ENCODE measurements around the gene TNFRSF18.
"Not testable (repeated sequence)": the region's sequence is repeated elsewhere in the genome, so short reads cannot be mapped to it uniquely, and the experiment has no call there.

TNFRSF18 gene, protein sequence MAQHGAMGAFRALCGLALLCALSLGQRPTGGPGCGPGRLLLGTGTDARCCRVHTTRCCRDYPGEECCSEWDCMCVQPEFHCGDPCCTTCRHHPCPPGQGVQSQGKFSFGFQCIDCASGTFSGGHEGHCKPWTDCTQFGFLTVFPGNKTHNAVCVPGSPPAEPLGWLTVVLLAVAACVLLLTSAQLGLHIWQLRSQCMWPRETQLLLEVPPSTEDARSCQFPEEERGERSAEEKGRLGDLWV

DNA sequence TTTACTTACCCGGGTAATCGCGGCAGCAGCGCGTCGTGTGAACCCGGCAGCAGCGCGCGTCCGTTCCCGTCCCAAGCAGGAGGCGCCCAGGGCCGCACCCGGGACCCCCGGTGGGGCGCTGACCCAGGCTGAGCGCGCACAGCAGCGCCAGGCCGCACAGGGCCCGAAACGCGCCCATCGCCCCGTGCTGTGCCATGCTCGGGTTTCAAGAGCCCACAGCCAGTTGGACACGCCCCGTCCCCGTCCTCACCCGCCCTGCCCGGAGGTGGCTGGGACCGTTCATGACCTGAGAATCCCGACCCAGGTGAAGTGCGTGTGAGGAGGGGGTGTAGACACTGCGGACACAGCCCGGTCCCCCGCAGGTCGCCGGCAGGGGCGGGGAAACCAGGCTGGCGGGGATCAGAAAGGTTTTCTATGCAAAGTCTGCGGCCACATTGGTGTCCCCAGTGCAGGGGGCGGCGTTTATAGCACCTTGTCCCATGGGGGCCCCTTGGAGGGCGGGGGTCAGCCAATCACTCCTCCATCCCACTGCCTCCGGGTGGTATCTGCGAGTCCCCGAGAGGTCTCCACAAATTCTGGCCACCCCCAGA, at the start of gene TNFRSF18:
TSS of gene TNFRSF18 (minus strand) at position 217 of the 590 bp plus-strand sequence. CDS start at position 196, 21 bp downstream.
- peak; percentile 92 for DNase-seq

DNA sequence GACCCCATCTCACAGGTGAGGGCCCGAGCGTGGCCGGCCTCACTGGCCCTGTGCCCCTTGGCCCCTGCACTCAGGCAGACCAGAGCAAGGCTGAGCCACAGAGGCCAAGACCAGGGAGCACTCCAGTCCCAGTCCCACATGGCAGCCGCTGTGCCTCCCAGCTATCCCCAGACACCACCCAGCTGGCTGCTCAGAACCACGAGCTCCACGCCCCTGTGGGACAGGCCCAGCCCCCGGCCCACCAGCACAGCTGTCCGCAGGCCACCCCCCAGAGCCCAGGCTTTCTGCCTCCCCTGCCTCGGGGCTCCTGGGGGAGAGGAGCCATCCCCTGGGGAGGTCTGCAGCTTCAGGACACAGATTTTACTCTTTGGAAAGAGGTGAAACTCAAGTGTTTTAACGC, 49.2 kb upstream of the TNFRSF18 start:
- no peak for DNase-seq

DNA sequence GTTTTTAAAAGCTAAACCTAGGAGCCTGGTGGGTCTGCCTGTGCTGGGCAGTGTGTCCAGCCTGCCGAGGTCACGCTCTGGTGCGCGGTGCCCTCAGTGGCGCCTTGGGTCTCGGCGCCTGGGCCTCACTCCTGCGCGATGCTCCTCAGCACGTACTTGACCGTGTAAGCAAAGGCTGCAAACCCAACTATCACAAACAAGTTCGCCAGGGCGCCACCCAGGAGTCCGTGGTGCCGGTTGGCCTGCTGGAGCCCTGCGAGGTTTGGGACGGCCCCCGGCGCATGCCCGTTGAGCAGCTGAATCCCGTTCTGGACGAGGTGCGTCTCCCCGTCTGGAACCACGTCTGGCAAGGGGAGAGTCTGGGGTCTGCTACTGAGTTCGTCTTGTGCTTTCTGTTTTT, 48.7 kb upstream of the TNFRSF18 start:
- no peak for DNase-seq

DNA sequence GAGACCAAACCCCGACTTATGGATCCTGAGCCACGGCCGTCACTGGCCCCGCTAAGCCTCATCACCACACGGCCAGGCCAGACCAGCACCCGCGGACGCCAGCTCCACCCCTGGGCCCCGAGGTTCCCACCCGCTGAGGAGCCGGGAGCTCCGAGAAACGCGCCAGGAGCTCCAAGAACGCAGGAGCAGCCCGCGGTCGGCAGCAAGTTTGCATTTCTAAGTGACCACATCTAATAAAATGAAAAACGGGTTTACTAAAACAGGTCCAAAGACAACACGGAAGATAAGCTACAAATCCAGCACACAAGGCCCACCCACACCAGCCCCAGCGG, 48.2 kb upstream of the TNFRSF18 start:
- DNase-seq: no peak

DNA sequence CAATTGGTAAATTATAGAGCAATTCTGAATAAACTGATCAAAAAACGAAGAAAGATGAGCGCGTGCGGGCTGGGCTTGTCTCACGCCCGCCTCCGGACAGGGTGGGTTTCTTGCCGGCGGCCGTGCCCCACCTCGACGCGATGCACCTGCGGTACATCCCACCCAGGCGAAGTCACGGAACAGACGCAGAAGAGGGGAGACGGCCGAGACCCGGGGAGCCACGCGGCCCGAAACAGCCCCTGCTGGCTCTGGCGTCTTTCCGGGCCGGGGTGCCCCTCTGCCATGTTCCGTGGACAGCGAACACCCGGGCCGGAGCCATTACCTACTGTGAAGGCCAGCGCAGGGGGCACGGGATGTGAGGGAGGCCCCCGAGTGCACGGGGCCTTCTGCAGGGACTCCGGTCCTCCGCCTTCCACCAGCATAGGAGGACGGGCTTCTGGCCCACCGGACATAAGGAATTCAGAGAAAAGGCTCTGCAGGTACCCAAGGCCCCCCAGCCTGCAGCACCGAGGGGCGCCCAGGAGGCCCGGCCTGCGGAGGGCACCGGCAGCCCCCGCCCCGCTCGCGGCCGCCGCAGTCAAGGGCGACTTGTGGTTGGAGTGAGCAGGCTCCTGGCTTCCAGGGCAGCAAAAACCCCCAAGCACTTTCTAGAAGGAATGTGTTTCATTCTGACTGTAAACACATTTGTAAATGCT, 47.7 kb upstream of the TNFRSF18 start:
- no peak for DNase-seq

DNA sequence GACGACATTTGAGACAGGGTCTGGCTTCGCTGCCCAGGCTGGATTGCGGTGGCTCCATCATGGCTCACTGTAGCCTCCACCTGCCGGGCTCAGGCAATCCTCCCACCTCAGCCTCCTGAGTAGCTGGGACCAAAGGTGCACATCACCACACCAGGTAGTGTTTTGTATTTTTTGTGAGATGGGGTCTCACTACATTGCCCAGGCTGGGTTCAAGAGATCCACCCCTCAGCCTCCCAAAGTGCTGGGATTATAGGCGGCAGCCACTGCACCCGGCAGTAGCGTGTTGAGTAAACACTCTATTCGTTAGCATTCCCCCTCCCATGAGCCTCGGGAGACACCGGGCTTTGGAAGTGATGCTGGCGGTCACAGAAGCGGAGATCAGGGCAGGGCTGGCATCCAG, 46.9 kb upstream of the TNFRSF18 start:
- no peak for DNase-seq

DNA sequence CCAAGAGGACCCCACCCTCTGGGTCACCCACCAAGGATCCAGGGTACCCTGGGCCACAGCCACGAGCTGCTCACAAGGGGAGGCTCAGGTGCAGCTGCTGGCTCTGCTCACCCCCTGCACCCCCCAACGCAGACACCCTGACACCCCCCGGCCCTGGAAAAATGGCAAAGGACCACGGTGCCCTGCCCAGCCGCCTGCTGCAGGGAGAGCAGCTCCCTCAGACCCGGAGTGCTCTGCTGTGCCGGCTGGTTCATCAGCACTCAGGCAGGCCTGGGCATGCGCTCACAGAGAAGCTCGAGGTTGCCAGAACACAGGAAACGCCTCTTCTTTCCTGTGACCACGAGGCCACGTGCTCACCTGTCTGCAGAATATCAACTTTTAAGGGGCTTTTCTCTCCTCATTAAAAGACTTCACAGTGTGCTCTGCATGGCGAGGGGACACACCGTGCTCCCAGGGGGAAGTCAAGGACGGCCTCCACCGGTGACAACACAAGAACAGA, 44.4 kb upstream of the TNFRSF18 start:
- no peak for DNase-seq

DNA sequence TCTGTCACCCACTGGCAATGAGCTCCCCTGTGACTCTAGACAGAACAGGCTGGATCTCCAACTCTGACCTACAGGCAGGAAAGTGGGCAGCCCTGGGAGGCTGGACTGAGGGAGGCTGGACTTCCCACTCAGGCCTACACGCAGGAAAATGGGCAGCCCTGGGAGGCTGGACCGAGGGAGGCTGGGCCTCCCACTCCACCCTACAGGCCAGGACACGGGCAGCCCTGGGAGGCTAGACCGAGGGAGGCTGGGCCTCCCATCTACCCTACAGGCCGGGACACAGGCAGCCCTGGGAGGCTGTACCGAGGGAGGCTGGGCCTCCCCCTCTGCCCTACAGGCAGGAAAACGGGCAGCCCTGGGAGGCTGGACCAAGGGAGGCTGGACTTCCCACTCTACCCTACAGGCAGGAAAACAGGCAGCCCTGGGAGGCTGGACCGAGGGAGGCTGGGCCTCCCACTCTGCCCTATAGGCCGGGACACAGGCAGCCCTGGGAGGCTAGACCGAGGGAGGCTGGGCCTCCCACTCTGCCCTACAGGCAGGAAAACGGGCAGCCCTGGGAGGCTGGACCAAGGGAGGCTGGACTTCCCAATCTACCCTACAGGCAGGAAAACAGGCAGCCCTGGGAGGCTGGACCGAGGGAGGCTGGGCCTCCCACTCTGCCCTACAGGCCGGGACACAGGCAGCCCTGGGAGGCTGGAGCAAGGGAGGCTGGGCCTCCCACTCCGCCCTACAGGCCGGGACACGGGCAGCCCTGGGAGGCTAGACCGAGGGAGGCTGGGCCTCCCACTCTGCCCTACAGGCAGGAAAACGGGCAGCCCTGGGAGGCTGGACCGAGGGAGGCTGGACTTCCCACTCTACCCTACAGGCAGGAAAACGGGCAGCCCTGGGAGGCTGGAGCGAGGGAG, 41.9 kb upstream of the TNFRSF18 start:
- DNase-seq: not testable (repeated sequence)

DNA sequence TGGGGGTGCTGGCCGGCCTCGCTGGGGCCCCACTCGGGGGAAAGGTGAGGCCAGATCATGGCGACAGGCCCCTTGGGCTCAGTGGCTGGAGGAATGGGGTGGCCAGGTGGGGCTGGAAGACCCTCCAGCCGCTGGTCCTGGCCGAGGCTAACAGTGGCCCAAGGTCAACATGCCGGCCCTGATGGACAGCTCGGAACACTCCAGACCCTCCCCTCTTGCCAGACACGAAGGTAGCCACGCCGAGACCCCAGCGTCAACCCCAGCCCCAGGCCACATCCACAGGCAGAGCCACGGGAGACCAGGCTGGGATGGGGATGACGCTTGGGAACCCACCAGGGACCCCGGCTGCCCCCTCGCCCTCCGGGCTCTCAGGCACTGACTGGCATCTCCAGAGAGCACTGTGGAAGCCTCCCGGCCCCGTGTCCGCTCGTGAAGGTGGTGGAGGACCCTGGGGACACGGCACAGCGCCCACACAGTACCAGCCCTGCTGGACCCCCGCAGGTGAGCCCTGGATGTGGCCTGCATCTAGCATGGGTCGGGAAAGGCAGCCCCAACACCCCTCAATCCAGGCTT, 41.0 kb upstream of the TNFRSF18 start:
- DNase-seq: no peak

DNA sequence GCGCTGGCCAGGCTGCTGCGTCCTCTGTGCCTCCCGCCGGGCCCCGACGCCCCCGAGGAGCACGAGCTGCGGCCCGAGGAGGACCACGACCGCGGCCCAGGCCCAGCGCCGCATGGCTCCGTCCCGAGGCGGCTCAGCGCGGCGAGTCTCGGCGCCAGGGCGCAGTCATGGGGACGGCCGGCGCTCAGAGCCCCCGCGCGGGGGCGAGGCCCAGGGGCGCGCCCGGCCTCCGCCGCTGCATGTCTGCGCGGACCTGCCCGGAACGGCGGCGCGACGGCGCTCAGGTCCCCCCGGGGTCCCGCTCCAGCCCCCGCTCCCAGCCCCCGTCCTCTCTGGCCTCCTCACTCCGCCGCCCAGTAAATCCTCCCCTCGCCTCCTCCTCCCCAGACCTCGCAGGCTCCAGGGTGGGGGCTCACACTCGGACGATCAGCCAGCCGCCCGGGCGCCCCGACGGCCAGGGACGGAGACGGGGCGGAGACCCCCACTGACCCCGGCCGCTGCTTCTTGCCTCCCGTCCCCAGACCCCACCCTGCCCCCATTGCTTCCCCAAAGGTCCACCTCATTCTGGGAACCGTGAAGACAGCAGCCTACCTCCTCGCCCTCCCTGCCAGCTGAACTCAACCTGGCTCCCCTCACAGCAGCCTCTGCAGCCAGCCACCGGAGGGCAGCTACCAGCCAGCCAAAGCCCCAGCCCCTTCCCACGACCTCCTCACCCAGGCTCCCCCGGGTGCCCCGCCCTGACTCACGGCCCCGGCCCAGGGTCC, 40.4 kb upstream of the TNFRSF18 start, which contains the start of gene C1QTNF12:
TSS of gene C1QTNF12 (minus strand) at position 146 of the 764 bp plus-strand sequence. CDS start at position 114, 32 bp downstream.
- DNase-seq: no peak

DNA sequence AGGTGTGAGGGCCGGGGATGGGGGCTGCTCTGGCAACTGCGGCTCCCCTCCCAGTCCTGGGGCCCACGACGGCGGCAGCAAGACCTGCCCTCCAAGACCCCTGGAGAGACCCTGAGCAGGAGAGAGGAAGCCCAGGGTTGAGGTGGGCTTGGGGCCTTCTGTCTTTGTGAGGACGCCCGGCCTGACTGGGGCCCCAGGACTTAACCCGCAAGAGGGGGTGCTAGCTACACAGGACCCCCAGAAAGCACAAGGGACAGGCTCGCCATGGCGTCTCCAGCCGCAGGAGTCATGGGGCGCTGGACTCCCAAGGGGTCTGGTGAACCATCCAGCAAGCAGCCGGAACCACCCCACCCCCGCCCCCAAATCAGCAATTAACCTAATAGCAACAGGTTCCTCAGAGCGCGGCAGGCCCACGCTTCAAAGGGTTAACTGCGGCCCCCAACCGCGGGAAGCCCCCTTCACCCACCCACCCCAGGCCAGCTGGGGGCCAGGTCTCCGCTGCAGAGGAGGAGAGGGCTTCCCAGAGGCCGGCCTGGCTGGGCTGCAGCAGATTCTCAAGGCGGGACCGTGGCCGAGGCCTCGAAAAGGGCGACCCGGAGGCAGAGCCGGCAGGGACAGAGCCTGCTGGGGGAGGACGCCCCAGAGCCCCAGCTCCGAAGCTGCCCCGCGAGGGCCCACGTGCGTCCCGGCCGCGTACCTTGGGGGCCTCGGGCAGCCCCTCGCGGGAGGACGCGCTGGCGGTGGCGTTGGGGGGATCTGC, 39.6 kb upstream of the TNFRSF18 start:
- no peak for DNase-seq

DNA sequence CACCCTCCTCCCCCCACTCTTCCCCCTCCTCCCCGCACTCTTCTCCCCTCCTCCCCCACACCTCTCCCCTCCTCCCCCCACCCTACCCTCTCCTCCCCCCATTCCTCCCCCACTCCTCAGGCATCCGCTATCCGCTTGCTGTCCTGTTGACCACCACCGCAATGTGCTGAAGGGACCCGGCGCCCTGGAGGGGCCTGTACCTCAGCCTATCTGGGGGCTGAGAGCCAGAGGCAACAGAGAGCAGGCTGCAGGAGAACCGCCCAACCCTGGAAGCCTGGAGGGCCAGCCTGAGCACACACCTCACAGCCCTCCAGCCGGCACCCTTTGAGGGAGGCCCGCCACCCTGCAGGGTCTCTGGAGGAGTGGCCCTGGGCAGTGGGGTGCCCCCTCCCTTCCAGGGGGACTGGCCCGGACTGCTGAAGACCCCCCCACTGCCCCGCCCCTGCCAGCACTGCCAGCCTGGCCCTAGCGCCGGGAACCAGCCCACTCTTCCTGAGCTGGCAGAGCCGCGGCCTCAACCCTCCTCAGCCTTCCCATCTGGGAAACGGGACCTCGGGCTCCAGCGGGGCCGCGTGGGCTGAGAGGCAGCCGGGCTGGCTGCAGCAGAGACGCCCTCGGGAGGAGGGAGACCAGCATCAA, 38.9 kb upstream of the TNFRSF18 start:
- DNase-seq: no peak

DNA sequence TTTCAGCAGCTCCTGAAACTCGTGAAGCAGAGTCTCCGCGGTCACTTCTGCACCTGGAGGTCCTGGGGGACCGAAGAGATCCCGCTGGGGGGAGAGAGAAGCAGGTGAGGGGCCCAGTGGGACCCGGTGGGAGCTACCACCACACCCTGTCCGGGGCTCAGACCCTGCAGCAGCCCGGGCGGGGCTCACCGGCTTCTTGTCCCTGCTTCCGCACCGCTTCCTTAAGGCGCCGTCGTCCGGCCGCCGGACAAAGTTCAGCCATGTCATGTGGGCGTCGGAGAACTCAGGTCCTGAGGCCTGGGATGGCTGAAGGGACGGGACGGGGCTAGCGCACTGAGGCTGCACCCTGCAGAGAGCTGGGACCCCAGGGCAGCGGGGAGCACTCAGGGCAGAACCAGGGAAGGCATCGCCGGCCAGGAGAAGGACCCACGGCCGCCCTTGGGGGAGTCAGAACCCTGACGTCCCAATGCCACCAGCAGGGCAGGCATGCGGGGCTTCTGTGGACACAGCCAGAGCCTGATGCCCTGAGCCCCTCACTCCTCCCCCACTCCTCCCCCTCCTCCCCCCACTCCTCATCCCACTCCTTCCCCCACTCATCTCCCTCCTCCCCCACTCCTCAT, 37.9 kb upstream of the TNFRSF18 start:
- no peak for DNase-seq

DNA sequence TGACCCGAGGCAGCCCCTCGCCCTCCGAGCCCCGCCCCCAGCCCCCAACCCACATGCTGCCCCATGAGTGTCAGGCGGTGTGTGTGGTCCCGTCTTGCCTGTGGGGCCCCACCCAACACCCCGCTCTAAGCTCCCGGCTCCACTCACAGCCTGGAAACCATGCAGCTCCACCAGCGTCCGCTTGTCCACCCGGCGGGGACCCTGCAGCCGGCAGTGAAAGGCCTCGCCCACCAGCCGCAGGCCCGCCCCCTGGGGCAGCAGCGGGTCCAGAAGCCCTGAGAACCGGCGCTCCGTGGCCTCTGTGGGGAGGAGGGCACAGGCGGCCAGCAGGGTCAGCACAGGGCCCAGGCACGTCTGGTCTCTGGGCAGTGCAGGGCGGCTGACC, 37.4 kb upstream of the TNFRSF18 start:
- no peak for DNase-seq

DNA sequence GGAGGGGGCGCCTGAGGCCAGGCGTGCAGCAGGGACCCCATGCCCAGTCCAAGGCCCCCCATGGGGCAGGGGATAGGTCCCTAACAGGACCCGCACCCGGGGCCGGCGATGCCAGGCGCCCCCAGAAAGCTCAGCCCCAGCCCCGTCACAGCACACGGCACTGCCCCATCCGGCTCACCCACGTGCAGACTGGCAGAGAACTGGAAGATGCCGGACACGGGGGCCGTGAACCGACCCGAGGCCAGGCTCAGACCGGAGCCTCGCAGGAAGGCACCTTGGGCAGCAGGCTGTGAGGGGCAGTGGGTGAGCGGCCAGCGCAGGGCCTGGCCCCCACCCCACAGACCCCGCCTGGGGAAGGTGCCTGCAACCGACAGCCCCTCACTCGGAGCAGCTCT, 36.9 kb upstream of the TNFRSF18 start:
- DNase-seq: no peak

DNA sequence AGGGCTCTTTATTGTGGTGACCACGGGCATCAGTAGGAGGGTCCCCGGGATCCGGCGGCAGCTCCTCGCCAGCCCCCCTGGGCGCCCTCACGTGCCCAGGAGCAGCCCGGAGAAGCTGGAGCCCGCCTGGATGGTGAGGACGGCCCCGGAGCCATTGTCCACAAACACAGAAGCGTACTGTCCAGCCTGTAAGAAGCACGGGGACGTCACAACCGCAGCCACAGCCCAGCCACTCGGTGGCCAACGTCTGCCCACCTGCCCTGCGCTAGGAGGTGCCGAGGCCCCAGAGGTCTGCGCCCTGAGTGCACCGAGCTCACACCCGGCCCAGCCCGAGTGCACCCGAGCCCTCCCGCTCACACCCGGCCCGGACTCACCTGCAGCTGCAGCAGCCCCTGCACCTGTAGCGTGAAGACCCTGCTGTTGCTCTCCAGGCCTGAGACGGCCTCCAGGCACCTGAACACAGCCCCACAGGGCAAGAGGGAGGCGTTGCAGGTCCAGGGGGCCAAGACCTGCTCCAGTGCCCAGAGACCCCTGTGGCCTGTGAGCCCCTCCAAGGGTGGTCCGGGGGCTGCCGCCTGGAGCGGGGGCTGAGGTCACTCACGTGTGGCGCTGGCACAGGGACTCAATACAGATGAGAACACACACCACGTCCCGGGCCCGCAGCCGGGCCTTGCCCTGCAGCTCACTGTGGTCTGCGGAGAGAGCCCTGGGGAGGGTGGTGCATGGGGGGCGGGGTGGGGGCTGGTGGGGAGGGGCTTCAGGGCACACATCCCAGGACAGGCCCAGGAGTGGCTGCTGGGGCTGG, 36.3 kb upstream of the TNFRSF18 start:
- no peak for DNase-seq

DNA sequence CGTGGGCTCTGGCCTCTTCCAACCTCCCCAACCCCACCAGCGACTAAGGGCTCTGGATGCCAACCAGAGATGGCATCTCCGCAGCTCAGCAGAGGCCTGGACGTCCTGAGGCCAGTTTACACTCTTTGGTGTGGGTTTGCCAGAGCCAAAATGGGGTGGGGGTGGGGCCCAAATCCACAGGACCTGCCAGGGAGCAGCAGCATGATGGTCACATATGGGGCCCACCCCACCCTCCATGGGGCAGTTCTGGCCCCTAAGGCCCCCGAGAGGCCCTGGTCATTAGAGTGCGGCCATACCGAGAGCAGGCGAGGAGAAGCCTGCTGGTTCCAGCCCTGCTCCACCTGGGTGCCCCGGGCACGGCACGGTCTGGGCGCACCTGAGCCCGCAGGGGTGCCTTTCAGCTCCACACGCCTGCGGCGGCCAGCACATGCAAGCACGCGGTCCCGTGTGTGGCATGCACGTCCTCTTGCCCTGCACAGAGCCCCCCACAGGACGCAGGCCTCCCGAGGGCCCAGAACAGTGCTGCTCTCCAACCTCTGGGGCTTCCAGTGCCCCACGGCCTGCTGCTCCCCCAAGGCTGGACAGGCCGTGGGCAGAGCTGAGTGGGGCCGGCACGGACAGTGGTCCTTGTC, 35.3 kb upstream of the TNFRSF18 start:
- no peak for DNase-seq

DNA sequence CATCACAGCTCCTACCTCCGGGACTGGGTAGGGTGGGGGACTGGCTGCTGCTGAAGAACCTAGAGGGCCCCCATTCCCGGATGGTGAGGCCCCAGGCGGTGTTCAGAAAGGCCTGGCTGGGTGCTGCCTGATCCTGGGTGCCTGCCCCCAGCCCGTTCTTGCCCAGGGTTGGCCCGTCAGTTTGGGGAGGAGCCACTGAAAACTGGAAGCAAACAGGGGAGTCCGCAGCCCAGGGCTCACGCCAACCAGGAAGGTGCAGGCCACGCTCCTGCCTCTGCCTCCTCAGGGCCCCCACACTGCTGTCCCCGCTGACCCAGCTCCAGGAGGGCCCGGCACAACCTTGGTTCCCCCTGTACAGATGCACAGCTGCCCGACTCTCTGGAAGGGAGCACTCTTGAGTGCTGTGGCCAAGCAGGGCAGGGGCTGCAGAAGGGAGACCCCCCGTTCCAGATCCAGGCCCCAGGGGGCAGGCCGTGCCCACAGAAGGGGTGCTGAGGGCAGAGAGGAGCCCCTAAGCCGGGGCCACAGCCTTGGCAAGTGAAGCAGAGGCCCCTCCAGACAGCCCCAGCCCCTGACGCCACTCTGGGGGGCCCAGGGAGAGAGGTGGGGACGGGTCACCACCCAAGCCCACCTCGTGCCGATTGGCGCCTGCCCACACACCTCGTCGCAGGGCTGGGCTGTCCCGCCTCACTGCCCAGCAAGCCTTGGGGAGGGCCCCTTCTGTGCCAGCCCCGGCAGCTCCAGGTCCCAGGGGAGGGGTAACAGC, 34.6 kb upstream of the TNFRSF18 start:
- DNase-seq: peak; percentile 26

All from RPMI8226 (cell line).